B cell (primary cell): ENCODE measurements around the gene ZNF362. TPM values are rescaled to one million over a fixed set of nuclear protein-coding genes. Genes with fewer than 3 reads are reported as not detected.

ENCODE experiments used
- ATAC-seq: fragments of 200-7000 bp; cut with Tn5 transposase; one replicate; pipeline ENCODE4 v1.10.0; 2021; ENCODE audit warnings: low read depth, mild to moderate bottlenecking, moderate number of reproducible peaks, moderate library complexity
- CTCF ChIA-PET: fragments of 350-600 bp; sonication (Branson Sonifier 250); formaldehyde crosslinking; loops from one replicate; lab custom pipeline; 2021; ENCODE audit warnings: antibody characterized with exemption, inconsistent platforms; lab: Charles Lee
- POLR2A ChIA-PET: fragments of 350-600 bp; sonication (Branson Sonifier 250); formaldehyde crosslinking; loops from one replicate; lab custom pipeline; 2021; ENCODE audit warnings: antibody characterized with exemption; lab: Charles Lee
- DNase-seq: peaks from one replicate; pipeline ENCODE4 v3.0.0; 2013
- H2AFZ ChIP-seq: 2 replicates; pipeline ENCODE4 v1.6.1; 2012; ENCODE audit warnings: mild to moderate bottlenecking, low read depth, low read length; ENCODE audit not compliant: insufficient read depth, poor library complexity, severe bottlenecking
- H3K27ac ChIP-seq, 2 donors: 1 replicate in 1 of 2; 2 replicates in 1 of 2; pipeline ENCODE4 v1.5.1; 2012 to 2013; ENCODE audit warnings: low read length in 2 of 2, mild to moderate bottlenecking in 2 of 2, moderate library complexity in 1 of 2
- H3K27me3 ChIP-seq, 4 experiments: fragments of 200-600 bp in 1 of 4; sonication (generic) in 1 of 4; replicated peaks in 1 of 4; 1 replicate in 2 of 4; 2 replicates in 2 of 4; pipeline versions ENCODE4 v1.6.1 to v1.7.0; 2013 to 2016; ENCODE audit warnings: low read length in 3 of 4, mild to moderate bottlenecking in 2 of 4, mixed read lengths in 1 of 4, moderate library complexity in 1 of 4; ENCODE audit not compliant: insufficient read depth in 4 of 4, control insufficient read depth in 3 of 4; ENCODE audit errors: control extremely low read depth in 1 of 4
- H3K36me3 ChIP-seq, 2 experiments: replicated peaks in 1 of 2; 1 replicate in 1 of 2; 2 replicates in 1 of 2; pipeline versions ENCODE4 v1.6.1 to v1.7.1; 2013; ENCODE audit warnings: low read length in 1 of 2; ENCODE audit not compliant: insufficient read depth in 2 of 2, control insufficient read depth in 1 of 2; ENCODE audit errors: control extremely low read depth in 1 of 2, extremely low read depth in 1 of 2
- H3K4me1 ChIP-seq, 2 donors: fragments of 200-600 bp in 1 of 2; sonication (generic) in 1 of 2; 1 replicate in 1 of 2; 2 replicates in 1 of 2; pipeline versions ENCODE4 v1.5.1 to v1.6.1; 2013 to 2017; ENCODE audit warnings: low read length in 2 of 2; ENCODE audit not compliant: control insufficient read depth in 2 of 2, insufficient read depth in 2 of 2
- H3K4me2 ChIP-seq: replicated peaks from 2 replicates; pipeline ENCODE3; 2012; ENCODE audit warnings: mild to moderate bottlenecking, low read depth, low read length; ENCODE audit not compliant: poor library complexity, severe bottlenecking
- H3K4me3 ChIP-seq, 5 experiments: fragments of 200-600 bp in 1 of 5; sonication (generic) in 1 of 5; 1 replicate in 3 of 5; 2 replicates in 2 of 5; pipeline versions ENCODE4 v1.5.1 to v1.7.0; 2011 to 2016; ENCODE audit warnings: low read length in 4 of 5, mild to moderate bottlenecking in 4 of 5, low read depth in 2 of 5, control low read depth in 1 of 5, moderate library complexity in 1 of 5; ENCODE audit not compliant: insufficient read depth in 1 of 5; ENCODE audit errors: control extremely low read depth in 1 of 5, extremely low read depth in 1 of 5
- H3K79me2 ChIP-seq: fragments of 200-600 bp; sonication (generic); one replicate; pipeline ENCODE4 v1.6.0; 2016; ENCODE audit warnings: low read length; ENCODE audit not compliant: control insufficient read depth, insufficient read depth
- H3K9ac ChIP-seq: fragments of 200-600 bp; sonication (generic); 2 replicates; pipeline ENCODE4 v1.6.1; 2017; ENCODE audit warnings: mild to moderate bottlenecking, low read length, moderate library complexity
- H3K9me3 ChIP-seq, 3 donors: one replicate each; pipeline versions ENCODE4 v1.6.1 to v1.7.1; 2013; ENCODE audit warnings: low read length in 2 of 3; ENCODE audit not compliant: control insufficient read depth in 2 of 3, insufficient read depth in 1 of 3; ENCODE audit errors: control extremely low read depth in 1 of 3
- H4K20me1 ChIP-seq: 2 replicates; pipeline ENCODE4 v1.6.0; 2012; ENCODE audit warnings: mild to moderate bottlenecking, low read length; ENCODE audit not compliant: insufficient read depth, control insufficient read depth, poor library complexity, severe bottlenecking
- H3K27ac Mint-ChIP-seq: one replicate; pipeline ENCODE4 v1.8.0; 2021; ENCODE audit warnings: mixed read lengths
- H3K27me3 Mint-ChIP-seq: one replicate; pipeline ENCODE4 v1.8.0; 2021; ENCODE audit warnings: mixed read lengths
- H3K4me1 Mint-ChIP-seq: one replicate; pipeline ENCODE4 v1.8.0; 2021; ENCODE audit warnings: mixed read lengths
- H3K4me3 Mint-ChIP-seq: one replicate; pipeline ENCODE4 v1.8.0; 2021; ENCODE audit warnings: mixed read lengths
- H3K9me3 Mint-ChIP-seq: one replicate; pipeline ENCODE4 v1.8.0; 2022; ENCODE audit warnings: mixed read lengths; ENCODE audit not compliant: insufficient read depth
- CTCF ChIP-seq: fragments of 200-600 bp; IDR thresholded peaks from one replicate; pipeline ENCODE4 v1.8.0; 2022; ENCODE audit warnings: antibody characterized with exemption, mild to moderate bottlenecking
- EZH2 ChIP-seq: IDR thresholded peaks from 2 replicates; pipeline ENCODE4 v1.6.1; 2012; ENCODE audit warnings: borderline replicate concordance, low read depth, mild to moderate bottlenecking, moderate library complexity, low read length; ENCODE audit not compliant: insufficient read depth, poor library complexity, severe bottlenecking
- WGBS: methylation state at CpG from one replicate; pipeline ENCODE4 v1.1.5; 2013; ENCODE audit warnings: missing lambda C conversion rate; ENCODE audit not compliant: insufficient coverage; 5-methylcytosine and 5-hydroxymethylcytosine counted together
- intact Hi-C: fragments of 100-400 bp; cut with micrococcal nuclease; formaldehyde crosslinking; loops from one replicate; pipeline ENCODE4 v1.10.0; 2022
- polyA plus RNA-seq: library from polyadenylated mRNA; depleted of rRNA; stranded (reverse); fragments of >200 nt; gene quantifications from 2 replicates; pipeline ENCODE4 v1.2.3, GENCODE V29; 2012
- total RNA-seq, 2 donors: library from RNA; stranded (reverse); fragments of 120-200 nt in 1 of 2; gene quantifications; 1 replicate in 1 of 2; 2 replicates in 1 of 2; pipeline versions ENCODE4 v1.2.3 to v1.2.4, GENCODE V29; 2013 to 2022

The ZNF362 gene
- total and polyA plus RNA-seq, 2 donors (not counting 1 experiment from before 2014, with no cell fraction given) = 14.0 to 20.4 TPM

GRCh38 chr1:33321178-33321577 lies 64.9 kb downstream of the ZNF362 start:
- H3K27ac Mint-ChIP-seq = no peak overlapping the region
- Histone ChIP-seq H3K4me3 (no peak overlapping the region), H2AFZ (no peak overlapping the region), H3K4me1 (no peaks in the 10 kb centered on the region), H3K36me3 (peaks cover 0 to 27% of the 10 kb centered on the region in 2 experiments), H3K9ac (no peak overlapping the region), H4K20me1 (no peaks in the 10 kb centered on the region), H3K79me2 (no peaks in the 10 kb centered on the region), H3K27ac (no peak overlapping the region), H3K27me3 (no peaks in the 10 kb centered on the region), H3K4me2 (no peak overlapping the region), H3K9me3 (no peaks in the 10 kb centered on the region)
- intact Hi-C loops = no loop called here
- H3K27me3 Mint-ChIP-seq = no peaks in the 10 kb centered on the region
- H3K4me3 Mint-ChIP-seq = no peak overlapping the region
- no peaks in the 10 kb centered on the region for H3K4me1 Mint-ChIP-seq
- H3K9me3 Mint-ChIP-seq = no peaks in the 10 kb centered on the region
- DNase-seq (no peak), ATAC-seq (no peak)
- CTCF ChIA-PET = no interaction called here
- WGBS = 100% methylated on average over 2 of the region's 5 CpGs
- TF ChIP-seq EZH2 (no peak), CTCF (no peak)
- POLR2A ChIA-PET = no interaction called here

DNA sequence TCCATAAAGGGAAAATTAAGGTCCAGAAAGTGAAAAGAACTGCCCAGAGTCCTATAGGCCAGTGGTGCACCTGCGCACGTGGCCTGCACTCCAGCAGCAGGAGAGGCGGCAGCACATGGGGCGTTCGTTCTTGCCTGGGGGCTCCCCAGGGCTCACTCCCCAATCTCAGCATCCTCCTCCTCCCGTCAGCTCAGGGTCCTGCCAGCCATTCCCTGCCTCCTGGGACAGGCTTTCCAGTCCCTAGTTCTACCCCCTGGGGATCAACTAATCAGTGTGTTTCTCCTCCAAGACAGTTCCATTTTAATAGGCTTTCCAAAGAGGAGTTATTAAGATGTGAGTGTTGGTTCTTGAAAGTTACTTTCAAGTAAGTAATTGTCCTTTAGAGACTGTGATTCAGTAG lies 65.8 kb downstream of the ZNF362 start:
- Histone ChIP-seq H3K4me2 (no peak overlapping the region), H3K4me3 (no peak overlapping the region), H3K4me1 (no peaks in the 10 kb centered on the region), H3K9ac (no peak overlapping the region), H2AFZ (no peak overlapping the region), H4K20me1 (no peaks in the 10 kb centered on the region), H3K27ac (no peak overlapping the region), H3K36me3 (peaks cover 0 to 36% of the 10 kb centered on the region in 2 experiments), H3K27me3 (no peaks in the 10 kb centered on the region), H3K9me3 (no peaks in the 10 kb centered on the region), H3K79me2 (no peaks in the 10 kb centered on the region)
- TF ChIP-seq EZH2 = no peak
- no peak for TF ChIP-seq CTCF
- no peak overlapping the region for H3K4me3 Mint-ChIP-seq
- no peak overlapping the region for H3K27ac Mint-ChIP-seq
- H3K4me1 Mint-ChIP-seq = no peaks in the 10 kb centered on the region
- WGBS = 98% methylated on average over 5 of the region's 6 CpGs
- ChIA-PET CTCF (no interaction called here), POLR2A (no interaction called here)
- H3K27me3 Mint-ChIP-seq = no peaks in the 10 kb centered on the region
- no peaks in the 10 kb centered on the region for H3K9me3 Mint-ChIP-seq
- ATAC-seq = no peak
- intact Hi-C loops = no loop called here
- no peak for DNase-seq
